GM23338 (cell line): ENCODE measurements around the gene C11orf98. TPM values are rescaled to one million over a fixed set of nuclear protein-coding genes. Genes with fewer than 3 reads are reported as not detected.
A peak's percentile ranks its signal among the peaks of the same experiment; 100 is the strongest.

Source experiments
- ATAC-seq: fragments of 200-7000 bp; cut with Tn5 transposase; 3 replicates; pipeline ENCODE4 v1.9.1; 2020
- DNase-seq: peaks from one replicate; pipeline ENCODE4 v3.0.0-alpha.2; 2015; ENCODE audit warnings: low spot score
- H2AFZ ChIP-seq: fragments of 200-600 bp; sonication (generic); 2 replicates; pipeline ENCODE4 v1.8.0; 2016; ENCODE audit warnings: antibody characterized with exemption, mild to moderate bottlenecking, moderate library complexity
- H3F3A ChIP-seq: fragments of 200-600 bp; sonication (generic); replicated peaks from 2 replicates; pipeline ENCODE4 v1.8.0; 2017; ENCODE audit warnings: antibody characterized with exemption, mixed run types, low read depth
- H3K27ac ChIP-seq: fragments of 200-600 bp; sonication (generic); 2 replicates; pipeline ENCODE4 v1.6.1; 2016; ENCODE audit warnings: low read depth
- H3K27me3 ChIP-seq: fragments of 200-600 bp; sonication (generic); 2 replicates; pipeline ENCODE4 v1.8.0; 2016; ENCODE audit warnings: mild to moderate bottlenecking, mixed run types, moderate library complexity; ENCODE audit not compliant: insufficient read depth
- H3K36me3 ChIP-seq: fragments of 200-600 bp; sonication (generic); 2 replicates; pipeline ENCODE4 v1.8.0; 2016; ENCODE audit warnings: mild to moderate bottlenecking; ENCODE audit not compliant: insufficient read depth
- H3K4me1 ChIP-seq: fragments of 200-600 bp; sonication (generic); 2 replicates; pipeline ENCODE4 v1.8.0; 2016; ENCODE audit warnings: mild to moderate bottlenecking, moderate library complexity; ENCODE audit not compliant: insufficient read depth
- H3K4me2 ChIP-seq: fragments of 200-600 bp; sonication (generic); 2 replicates; pipeline ENCODE4 v1.7.1; 2017; ENCODE audit warnings: mixed run types
- H3K4me3 ChIP-seq: fragments of 200-600 bp; sonication (generic); 2 replicates; pipeline ENCODE4 v1.6.1; 2016; ENCODE audit warnings: mixed run types
- H3K79me2 ChIP-seq: fragments of 200-600 bp; sonication (generic); replicated peaks from 2 replicates; pipeline ENCODE4 v1.8.0; 2017; ENCODE audit warnings: mild to moderate bottlenecking; ENCODE audit not compliant: insufficient read depth
- H3K9me2 ChIP-seq: fragments of 200-600 bp; sonication (generic); 2 replicates; pipeline ENCODE4 v1.8.0; 2017; ENCODE audit not compliant: insufficient read depth
- H4K20me1 ChIP-seq: fragments of 200-600 bp; sonication (generic); replicated peaks from 2 replicates; pipeline ENCODE4 v1.8.0; 2017; ENCODE audit warnings: mild to moderate bottlenecking; ENCODE audit not compliant: insufficient read depth
- H3K27ac Mint-ChIP-seq: 2 replicates; pipeline ENCODE4 v1.8.0; 2020; ENCODE audit warnings: inconsistent platforms, mild to moderate bottlenecking, moderate library complexity, mixed read lengths
- H3K27me3 Mint-ChIP-seq: 3 replicates; pipeline ENCODE4 v1.8.0; 2022; ENCODE audit warnings: low read depth, mild to moderate bottlenecking, moderate library complexity, mixed read lengths, inconsistent platforms; ENCODE audit not compliant: insufficient read depth, poor library complexity
- H3K36me3 Mint-ChIP-seq: 3 replicates; pipeline ENCODE4 v1.8.0; 2021; ENCODE audit warnings: low read depth, mild to moderate bottlenecking, inconsistent platforms, moderate library complexity, mixed read lengths
- H3K4me1 Mint-ChIP-seq: 3 replicates; pipeline ENCODE4 v1.8.0; 2020; ENCODE audit warnings: mild to moderate bottlenecking, inconsistent platforms, mixed read lengths
- H3K4me3 Mint-ChIP-seq: 3 replicates; pipeline ENCODE4 v1.8.0; 2021; ENCODE audit warnings: moderate library complexity, mild to moderate bottlenecking, inconsistent platforms, mixed read lengths
- H3K9me3 Mint-ChIP-seq: 3 replicates; pipeline ENCODE4 v1.8.0; 2020; ENCODE audit warnings: moderate library complexity, mild to moderate bottlenecking, inconsistent platforms, mixed read lengths
- CREB1 ChIP-seq: fragments of 250-450 bp; sonication (Bioruptor Pico); IDR thresholded peaks from 2 replicates; pipeline ENCODE4 v1.5.0; 2020; ENCODE audit warnings: low read depth, mild to moderate bottlenecking, moderate library complexity
- EZH2 ChIP-seq: fragments of 200-600 bp; sonication (generic); IDR thresholded peaks from one replicate; pipeline ENCODE4 v1.8.0; 2017; ENCODE audit warnings: antibody characterized with exemption, mild to moderate bottlenecking, low read depth; ENCODE audit not compliant: unreplicated experiment
- EZH2phosphoT487 ChIP-seq: fragments of 200-600 bp; sonication (generic); IDR thresholded peaks from one replicate; pipeline ENCODE4 v1.8.1; 2018; ENCODE audit warnings: antibody characterized with exemption; ENCODE audit not compliant: unreplicated experiment
- JUNB ChIP-seq: IDR thresholded peaks from one replicate; pipeline ENCODE4 v1.6.1; 2016; ENCODE audit warnings: antibody characterized with exemption; ENCODE audit not compliant: unreplicated experiment
- NANOG ChIP-seq: IDR thresholded peaks from 2 replicates; pipeline ENCODE4 v1.6.1; 2016; ENCODE audit warnings: antibody characterized with exemption, borderline replicate concordance
- POLR2AphosphoS5 ChIP-seq: IDR thresholded peaks from 2 replicates; pipeline ENCODE4 v1.6.1; 2016; ENCODE audit warnings: antibody characterized with exemption, low read depth
- STAT1 ChIP-seq: IDR thresholded peaks from one replicate; pipeline ENCODE4 v1.6.1; 2016; ENCODE audit warnings: antibody characterized with exemption; ENCODE audit not compliant: unreplicated experiment
- ZNF114 ChIP-seq: fragments of 250-450 bp; sonication (Bioruptor Pico); IDR thresholded peaks from 2 replicates; pipeline ENCODE4 v1.5.0; 2020; ENCODE audit warnings: mild to moderate bottlenecking, moderate library complexity
- ZNF331 ChIP-seq: fragments of 250-450 bp; sonication (Bioruptor Pico); IDR thresholded peaks from 2 replicates; pipeline ENCODE4 v1.5.0; 2020; ENCODE audit warnings: low read depth, mild to moderate bottlenecking, moderate library complexity
- polyA plus RNA-seq: library from polyadenylated mRNA; unstranded; fragments of >200 nt; fragmentation: Nextera tagmentation; extraction: Ambion mirVana; gene quantifications from 2 replicates; pipeline ENCODE4 v1.2.1, GENCODE V29; 2016
- total RNA-seq: library from RNA; depleted of rRNA; stranded (reverse); fragments of >200 nt; shearing (Covaris generic); gene quantifications from 2 replicates; pipeline ENCODE4 v1.2.3, GENCODE V29; 2014
- TF ChIP-seq, protein P1 (sequence below), 2 experiments: fragments of 200-600 bp in 1 of 2; sonication (generic) in 1 of 2; conservative IDR thresholded peaks; 2 replicates each; pipeline versions ENCODE4 v1.5.1 to v1.6.1; 2016 to 2017; ENCODE audit warnings: antibody characterized with exemption in 2 of 2, low read depth in 2 of 2, mild to moderate bottlenecking in 2 of 2, moderate library complexity in 1 of 2
- TF ChIP-seq, protein P2 (sequence below): IDR thresholded peaks from 2 replicates; pipeline ENCODE4 v1.6.1; 2016; ENCODE audit warnings: antibody characterized with exemption
- TF ChIP-seq, protein P3 (sequence below): fragments of 250-450 bp; sonication (Bioruptor Pico); IDR thresholded peaks from 2 replicates; pipeline ENCODE4 v1.5.0; 2020; ENCODE audit warnings: mild to moderate bottlenecking, moderate library complexity

C11orf98 gene
- total and polyA plus RNA-seq, 2 experiments from 2014 or later = 132 to 479 TPM

DNA sequence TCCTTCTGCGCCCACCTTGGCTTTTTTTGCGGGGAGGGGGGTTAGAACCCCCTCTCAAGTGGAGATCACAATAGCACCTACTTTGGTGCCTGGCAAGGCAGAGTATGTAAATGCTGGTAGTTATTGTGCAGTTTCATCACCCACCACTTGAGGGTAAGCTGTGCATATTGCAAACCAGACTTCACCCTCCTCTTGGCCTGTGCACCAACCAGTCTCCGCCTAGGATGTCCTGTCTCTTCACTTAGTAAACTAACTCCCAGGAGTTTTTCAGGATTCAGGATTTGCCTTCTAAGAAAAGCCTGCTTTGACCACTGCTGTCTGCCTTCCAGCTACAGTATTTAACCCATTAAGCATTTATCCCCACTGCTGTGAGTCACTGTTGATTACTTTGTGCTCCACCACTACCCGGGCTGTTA is 15.8 kb upstream of the C11orf98 start (continued):
- TF ChIP-seq, protein P1, sequence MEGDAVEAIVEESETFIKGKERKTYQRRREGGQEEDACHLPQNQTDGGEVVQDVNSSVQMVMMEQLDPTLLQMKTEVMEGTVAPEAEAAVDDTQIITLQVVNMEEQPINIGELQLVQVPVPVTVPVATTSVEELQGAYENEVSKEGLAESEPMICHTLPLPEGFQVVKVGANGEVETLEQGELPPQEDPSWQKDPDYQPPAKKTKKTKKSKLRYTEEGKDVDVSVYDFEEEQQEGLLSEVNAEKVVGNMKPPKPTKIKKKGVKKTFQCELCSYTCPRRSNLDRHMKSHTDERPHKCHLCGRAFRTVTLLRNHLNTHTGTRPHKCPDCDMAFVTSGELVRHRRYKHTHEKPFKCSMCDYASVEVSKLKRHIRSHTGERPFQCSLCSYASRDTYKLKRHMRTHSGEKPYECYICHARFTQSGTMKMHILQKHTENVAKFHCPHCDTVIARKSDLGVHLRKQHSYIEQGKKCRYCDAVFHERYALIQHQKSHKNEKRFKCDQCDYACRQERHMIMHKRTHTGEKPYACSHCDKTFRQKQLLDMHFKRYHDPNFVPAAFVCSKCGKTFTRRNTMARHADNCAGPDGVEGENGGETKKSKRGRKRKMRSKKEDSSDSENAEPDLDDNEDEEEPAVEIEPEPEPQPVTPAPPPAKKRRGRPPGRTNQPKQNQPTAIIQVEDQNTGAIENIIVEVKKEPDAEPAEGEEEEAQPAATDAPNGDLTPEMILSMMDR (conservative IDR thresholded peaks at IDR 0.05; ENCODE audit: low read depth in 2 of 2) = peak; percentile 28 to 50; a peak in 2 of 4 replicates

DNA sequence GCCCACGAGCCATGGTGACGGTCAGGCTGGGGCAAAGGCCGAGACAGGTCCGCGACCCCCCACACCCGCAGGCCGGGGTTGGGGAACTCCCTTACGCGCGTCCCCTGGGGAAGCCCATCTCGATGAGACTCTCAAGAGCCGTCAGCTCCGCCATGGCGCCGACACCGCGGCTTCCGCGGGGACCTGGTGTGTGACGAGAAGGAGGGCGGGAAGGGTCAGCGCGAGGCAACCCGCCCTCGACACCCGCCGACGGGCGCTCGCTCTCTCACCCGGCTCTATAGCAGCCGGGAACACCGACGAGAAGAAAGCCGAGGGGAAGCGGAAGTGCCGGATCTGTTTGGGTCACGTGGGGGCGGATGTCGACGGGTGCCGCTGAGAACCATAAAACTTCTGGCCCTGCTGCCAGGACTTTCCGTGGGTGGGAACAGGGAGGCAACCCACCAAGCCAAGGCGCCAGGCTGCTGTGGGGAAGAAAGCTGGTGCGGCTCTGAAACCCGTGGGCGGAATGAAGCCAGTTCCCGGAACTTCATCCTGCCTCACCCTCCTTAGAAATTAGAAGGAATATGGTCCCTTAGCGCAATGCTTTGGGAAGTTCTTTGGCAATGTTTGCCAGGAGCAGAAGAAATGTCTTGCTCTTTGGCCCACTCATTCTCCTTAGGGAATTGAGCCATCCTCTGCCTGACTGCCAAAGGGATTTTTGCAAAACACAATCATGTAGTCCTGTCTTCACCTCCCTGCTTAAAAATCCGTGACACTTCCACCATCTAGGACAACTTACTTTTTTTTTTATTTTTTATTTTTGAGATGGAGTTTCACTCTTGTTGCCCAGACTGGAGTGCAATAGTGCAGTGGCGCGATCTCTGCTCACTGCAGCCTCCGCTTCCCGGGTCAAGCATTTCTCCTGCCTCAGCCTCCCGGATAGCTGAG is 14.0 kb upstream of the C11orf98 start, which contains the start of gene UBXN1:
Gene UBXN1 (minus strand): TSS at position 304 of the 927 bp plus-strand sequence. CDS start 150 bp downstream, at position 154.
- Histone ChIP-seq H3F3A (peaks cover 22% of the 10 kb centered on the region), H3K36me3 (no peaks in the 10 kb centered on the region), H3K9me2 (no peaks in the 10 kb centered on the region), H3K4me1 (peaks cover 11% of the 10 kb centered on the region), H3K4me3 (peak within 1 kb of the TSS; percentile 99), H3K27me3 (no peaks in the 10 kb centered on the region), H2AFZ (peak within 1 kb of the TSS; percentile 87), H3K27ac (peak within 1 kb of the TSS; percentile 69), H4K20me1 (no peaks in the 10 kb centered on the region), H3K79me2 (peaks cover 17% of the 10 kb centered on the region), H3K4me2 (peak within 1 kb of the TSS; percentile 98)
- ATAC-seq = peak; percentile 89
- peaks cover 20% of the 10 kb centered on the region for H3K4me1 Mint-ChIP-seq
- peak within 1 kb of the TSS; percentile 80 for H3K4me3 Mint-ChIP-seq
- no peaks in the 10 kb centered on the region for H3K9me3 Mint-ChIP-seq
- peaks cover 7% of the 10 kb centered on the region for H3K27me3 Mint-ChIP-seq
- H3K27ac Mint-ChIP-seq = peak within 1 kb of the TSS; percentile 95
- peak; percentile 92 for DNase-seq
- H3K36me3 Mint-ChIP-seq = peaks cover 34% of the 10 kb centered on the region
- TF ChIP-seq ZNF331 (CRISPR knock-in tag) (no peak), EZH2 (no peak), STAT1 (no peak), CREB1 (peak; percentile 34; the same call in 1 of the 2 replicates), EZH2phosphoT487 (no peak), ZNF114 (CRISPR knock-in tag) (no peak), JUNB (no peak), NANOG (no peak), POLR2AphosphoS5 (peak; percentile 77)
- TF ChIP-seq, protein P2, sequence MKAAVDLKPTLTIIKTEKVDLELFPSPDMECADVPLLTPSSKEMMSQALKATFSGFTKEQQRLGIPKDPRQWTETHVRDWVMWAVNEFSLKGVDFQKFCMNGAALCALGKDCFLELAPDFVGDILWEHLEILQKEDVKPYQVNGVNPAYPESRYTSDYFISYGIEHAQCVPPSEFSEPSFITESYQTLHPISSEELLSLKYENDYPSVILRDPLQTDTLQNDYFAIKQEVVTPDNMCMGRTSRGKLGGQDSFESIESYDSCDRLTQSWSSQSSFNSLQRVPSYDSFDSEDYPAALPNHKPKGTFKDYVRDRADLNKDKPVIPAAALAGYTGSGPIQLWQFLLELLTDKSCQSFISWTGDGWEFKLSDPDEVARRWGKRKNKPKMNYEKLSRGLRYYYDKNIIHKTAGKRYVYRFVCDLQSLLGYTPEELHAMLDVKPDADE = peak; percentile 83; the same call in 1 of the 2 replicates
- TF ChIP-seq, protein P1 (conservative IDR thresholded peaks at IDR 0.05; ENCODE audit: low read depth in 2 of 2) = no peak
- TF ChIP-seq, protein P3, sequence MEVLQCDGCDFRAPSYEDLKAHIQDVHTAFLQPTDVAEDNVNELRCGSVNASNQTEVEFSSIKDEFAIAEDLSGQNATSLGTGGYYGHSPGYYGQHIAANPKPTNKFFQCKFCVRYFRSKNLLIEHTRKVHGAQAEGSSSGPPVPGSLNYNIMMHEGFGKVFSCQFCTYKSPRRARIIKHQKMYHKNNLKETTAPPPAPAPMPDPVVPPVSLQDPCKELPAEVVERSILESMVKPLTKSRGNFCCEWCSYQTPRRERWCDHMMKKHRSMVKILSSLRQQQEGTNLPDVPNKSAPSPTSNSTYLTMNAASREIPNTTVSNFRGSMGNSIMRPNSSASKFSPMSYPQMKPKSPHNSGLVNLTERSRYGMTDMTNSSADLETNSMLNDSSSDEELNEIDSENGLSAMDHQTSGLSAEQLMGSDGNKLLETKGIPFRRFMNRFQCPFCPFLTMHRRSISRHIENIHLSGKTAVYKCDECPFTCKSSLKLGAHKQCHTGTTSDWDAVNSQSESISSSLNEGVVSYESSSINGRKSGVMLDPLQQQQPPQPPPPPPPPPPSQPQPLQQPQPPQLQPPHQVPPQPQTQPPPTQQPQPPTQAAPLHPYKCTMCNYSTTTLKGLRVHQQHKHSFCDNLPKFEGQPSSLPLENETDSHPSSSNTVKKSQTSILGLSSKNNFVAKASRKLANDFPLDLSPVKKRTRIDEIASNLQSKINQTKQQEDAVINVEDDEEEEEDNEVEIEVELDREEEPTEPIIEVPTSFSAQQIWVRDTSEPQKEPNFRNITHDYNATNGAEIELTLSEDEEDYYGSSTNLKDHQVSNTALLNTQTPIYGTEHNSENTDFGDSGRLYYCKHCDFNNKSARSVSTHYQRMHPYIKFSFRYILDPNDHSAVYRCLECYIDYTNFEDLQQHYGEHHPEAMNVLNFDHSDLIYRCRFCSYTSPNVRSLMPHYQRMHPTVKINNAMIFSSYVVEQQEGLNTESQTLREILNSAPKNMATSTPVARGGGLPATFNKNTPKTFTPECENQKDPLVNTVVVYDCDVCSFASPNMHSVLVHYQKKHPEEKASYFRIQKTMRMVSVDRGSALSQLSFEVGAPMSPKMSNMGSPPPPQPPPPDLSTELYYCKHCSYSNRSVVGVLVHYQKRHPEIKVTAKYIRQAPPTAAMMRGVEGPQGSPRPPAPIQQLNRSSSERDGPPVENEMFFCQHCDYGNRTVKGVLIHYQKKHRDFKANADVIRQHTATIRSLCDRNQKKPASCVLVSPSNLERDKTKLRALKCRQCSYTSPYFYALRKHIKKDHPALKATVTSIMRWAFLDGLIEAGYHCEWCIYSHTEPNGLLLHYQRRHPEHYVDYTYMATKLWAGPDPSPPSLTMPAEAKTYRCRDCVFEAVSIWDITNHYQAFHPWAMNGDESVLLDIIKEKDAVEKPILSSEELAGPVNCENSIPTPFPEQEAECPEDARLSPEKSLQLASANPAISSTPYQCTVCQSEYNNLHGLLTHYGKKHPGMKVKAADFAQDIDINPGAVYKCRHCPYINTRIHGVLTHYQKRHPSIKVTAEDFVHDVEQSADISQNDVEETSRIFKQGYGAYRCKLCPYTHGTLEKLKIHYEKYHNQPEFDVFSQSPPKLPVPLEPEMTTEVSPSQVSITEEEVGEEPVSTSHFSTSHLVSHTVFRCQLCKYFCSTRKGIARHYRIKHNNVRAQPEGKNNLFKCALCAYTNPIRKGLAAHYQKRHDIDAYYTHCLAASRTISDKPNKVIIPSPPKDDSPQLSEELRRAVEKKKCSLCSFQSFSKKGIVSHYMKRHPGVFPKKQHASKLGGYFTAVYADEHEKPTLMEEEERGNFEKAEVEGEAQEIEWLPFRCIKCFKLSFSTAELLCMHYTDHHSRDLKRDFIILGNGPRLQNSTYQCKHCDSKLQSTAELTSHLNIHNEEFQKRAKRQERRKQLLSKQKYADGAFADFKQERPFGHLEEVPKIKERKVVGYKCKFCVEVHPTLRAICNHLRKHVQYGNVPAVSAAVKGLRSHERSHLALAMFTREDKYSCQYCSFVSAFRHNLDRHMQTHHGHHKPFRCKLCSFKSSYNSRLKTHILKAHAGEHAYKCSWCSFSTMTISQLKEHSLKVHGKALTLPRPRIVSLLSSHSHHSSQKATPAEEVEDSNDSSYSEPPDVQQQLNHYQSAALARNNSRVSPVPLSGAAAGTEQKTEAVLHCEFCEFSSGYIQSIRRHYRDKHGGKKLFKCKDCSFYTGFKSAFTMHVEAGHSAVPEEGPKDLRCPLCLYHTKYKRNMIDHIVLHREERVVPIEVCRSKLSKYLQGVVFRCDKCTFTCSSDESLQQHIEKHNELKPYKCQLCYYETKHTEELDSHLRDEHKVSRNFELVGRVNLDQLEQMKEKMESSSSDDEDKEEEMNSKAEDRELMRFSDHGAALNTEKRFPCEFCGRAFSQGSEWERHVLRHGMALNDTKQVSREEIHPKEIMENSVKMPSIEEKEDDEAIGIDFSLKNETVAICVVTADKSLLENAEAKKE = no peak
